IPS-18c (cell line): ENCODE data around the gene TSSK3.

Experiments used
- H3K4me3 ChIP-seq: 2 replicates; pipeline ENCODE4 v1.7.0; 2013; ENCODE audit warnings: low read depth, mild to moderate bottlenecking, low read length, moderate library complexity; ENCODE audit not compliant: insufficient read depth
- H3K9me3 ChIP-seq: one replicate; pipeline ENCODE4 v1.6.1; 2013; ENCODE audit warnings: mild to moderate bottlenecking, low read length, moderate library complexity; ENCODE audit not compliant: control insufficient read depth, insufficient read depth

TSSK3 gene

DNA sequence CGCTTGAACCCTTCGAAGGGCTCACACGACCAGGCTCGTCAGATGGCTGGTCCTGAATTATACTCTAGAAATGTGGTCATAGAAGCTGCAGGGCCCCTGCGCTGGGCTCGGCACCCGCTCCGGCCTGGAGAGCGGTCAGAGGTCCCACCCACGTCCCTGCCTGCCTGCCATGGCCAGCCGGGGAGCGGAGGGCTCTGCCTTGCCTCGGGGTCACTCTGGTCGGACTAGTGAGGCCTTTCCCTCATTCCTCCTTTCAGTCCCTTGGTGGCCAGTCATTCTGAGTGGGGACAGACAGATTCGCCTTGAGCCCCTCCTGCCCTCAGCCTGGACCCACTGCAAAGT, 25.8 kb upstream of the TSSK3 start:
- Histone ChIP-seq H3K9me3 (no peaks in the 10 kb centered on the region), H3K4me3 (peak overlapping the region; percentile 86)

GRCh38 chr1:32336963-32337675, 25.2 kb upstream of the TSSK3 start:
- Histone ChIP-seq H3K4me3 (no peak overlapping the region), H3K9me3 (no peaks in the 10 kb centered on the region)

DNA sequence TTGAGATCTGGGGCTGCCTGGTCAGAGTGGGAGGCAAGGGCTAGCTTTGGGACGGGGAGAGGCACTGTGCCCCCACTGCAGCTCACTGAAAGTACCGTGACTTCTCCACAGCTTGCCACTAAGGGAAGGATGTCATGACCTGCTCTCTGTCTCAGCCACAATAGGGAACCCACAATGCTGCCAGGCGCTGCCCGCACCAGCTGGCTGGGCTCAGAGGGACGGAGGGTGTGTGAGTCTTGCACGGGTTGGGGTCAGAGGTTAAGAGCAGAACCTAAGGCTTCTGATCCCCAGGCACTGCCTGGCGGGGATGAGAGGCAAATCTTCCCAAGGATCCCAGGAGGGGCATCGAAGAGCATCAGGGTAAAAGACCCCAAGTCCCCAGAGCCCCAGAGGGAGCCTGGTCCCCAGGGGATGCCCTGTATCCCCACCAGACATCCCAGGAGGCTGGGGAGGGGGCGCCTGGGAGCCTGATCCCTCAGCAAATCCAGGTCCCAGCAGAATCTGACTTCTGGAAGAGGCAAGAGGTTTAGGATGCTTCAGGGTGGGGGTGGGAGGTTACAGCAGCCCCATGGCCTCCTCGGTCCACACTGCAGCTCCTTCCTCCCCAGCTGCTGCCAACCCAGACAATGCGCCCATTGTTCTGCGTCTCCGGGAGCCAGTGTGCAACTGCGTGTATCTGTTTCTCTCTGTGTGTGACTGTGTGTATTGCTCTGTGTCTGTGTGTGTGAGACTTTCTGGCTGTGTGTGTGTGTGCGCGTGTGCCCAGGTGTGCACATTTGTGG, 24.3 kb upstream of the TSSK3 start:
- no peak overlapping the region for H3K4me3 ChIP-seq
- no peaks in the 10 kb centered on the region for H3K9me3 ChIP-seq

DNA sequence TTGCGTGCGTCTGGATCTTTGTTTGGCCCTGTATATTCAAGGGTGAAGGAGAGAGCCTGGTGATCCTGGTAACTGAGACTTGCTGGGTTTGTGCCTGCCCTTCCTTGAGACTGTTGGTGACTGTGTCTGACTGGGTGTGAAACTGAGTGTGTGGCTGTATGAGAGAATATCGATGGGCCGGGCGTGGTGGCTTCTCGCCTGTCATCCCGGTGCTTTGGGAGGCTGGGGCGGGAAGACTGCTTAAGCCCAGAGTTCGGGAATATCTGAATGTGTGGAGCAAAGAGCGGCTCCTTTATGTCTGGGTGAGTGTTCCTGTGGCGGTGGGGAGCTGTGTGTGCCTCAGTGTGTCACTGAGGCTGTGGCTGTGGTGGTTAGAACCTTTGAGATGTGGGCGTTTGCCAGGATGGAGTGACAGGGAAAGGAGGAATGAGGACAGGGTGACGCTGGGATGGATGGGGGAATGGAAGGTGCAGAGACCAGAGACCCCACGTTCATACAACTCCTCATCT, 23.6 kb upstream of the TSSK3 start:
- Histone ChIP-seq H3K9me3 (no peaks in the 10 kb centered on the region), H3K4me3 (no peak overlapping the region)

GRCh38 chr1:32339363-32339978, 22.9 kb upstream of the TSSK3 start:
- Histone ChIP-seq H3K9me3 (no peaks in the 10 kb centered on the region), H3K4me3 (no peak overlapping the region)

- no peaks in the 10 kb centered on the region for H3K9me3 ChIP-seq
- no peak overlapping the region for H3K4me3 ChIP-seq
Measured at GRCh38 chr1:32341186-32341757, 21.1 kb upstream of the TSSK3 start.

DNA sequence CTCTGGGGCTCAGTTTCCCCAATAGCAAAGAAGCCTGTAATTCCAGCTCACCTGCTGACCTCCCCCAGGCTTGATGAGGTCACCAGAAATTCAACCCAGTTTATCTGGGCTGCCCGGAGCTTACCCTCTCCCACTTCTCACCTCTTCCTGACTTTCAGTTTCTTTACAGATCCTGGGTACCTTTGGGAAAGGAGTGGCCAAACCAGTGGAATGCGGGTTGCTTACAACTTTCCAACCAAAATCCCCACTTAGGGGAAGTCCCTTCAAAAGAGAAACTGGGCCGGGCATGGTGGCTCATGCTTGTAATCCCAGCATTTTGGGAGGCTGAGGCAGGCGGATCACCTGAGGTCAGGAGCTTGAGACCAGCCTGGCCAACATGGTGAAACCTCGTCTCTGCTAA, 20.4 kb upstream of the TSSK3 start:
- no peaks in the 10 kb centered on the region for H3K9me3 ChIP-seq
- no peak overlapping the region for H3K4me3 ChIP-seq

DNA sequence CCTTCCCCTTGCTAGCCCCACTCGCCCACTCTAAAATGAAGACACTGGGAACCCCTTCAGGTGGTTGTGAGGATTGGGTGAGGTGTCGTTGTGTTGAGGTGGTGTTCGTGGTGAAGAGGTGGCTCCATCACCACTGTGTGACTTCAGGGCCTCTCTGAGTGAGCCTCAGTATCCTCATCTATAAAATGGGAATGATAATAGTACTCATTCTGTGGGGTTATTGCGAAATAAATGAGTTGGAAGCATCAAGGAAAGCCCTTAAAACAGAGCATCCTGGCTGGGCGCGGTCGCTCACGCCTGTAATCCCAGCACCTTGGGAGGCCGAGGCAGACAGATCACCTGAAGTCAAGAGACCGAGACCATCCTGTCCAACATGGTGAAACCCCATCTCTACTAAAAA, 19.6 kb upstream of the TSSK3 start:
- Histone ChIP-seq H3K9me3 (no peaks in the 10 kb centered on the region), H3K4me3 (no peak overlapping the region)

- Histone ChIP-seq H3K9me3 (peaks cover 1% of the 10 kb centered on the region), H3K4me3 (no peak overlapping the region)
Measured at GRCh38 chr1:32345289-32345827, 17.0 kb upstream of the TSSK3 start.

DNA sequence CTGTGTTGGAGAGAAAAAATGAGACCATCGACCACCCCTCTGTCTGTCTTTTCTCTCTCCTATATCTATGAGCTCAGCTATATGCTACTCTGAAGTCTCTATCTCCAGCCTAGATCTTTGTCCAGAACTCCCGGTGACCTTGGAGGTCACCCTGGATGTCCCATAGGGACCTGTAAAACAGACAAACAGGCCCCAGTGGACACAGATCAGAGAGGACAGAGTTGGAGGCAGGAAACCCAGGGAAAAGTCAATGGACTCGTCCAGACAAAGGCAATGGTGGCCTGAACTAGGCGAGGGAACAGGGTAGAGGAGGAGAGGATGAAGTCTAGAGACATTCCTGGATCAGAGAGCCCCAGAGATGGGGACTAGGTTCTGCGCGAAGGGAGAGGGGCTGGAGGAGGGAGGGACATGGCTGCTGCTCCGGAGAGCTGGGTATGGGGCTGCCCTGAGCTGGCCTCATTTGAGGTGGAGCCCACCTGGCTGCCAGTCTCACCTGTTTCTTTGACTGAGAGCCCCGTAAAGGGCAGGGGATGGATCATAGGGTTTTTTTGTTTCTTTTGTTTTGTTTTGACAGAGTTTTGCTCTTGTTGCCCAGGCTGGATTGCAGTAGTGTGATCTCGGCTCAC, 15.7 kb upstream of the TSSK3 start:
- H3K9me3 ChIP-seq: peaks cover 7% of the 10 kb centered on the region
- H3K4me3 ChIP-seq: no peak overlapping the region

DNA sequence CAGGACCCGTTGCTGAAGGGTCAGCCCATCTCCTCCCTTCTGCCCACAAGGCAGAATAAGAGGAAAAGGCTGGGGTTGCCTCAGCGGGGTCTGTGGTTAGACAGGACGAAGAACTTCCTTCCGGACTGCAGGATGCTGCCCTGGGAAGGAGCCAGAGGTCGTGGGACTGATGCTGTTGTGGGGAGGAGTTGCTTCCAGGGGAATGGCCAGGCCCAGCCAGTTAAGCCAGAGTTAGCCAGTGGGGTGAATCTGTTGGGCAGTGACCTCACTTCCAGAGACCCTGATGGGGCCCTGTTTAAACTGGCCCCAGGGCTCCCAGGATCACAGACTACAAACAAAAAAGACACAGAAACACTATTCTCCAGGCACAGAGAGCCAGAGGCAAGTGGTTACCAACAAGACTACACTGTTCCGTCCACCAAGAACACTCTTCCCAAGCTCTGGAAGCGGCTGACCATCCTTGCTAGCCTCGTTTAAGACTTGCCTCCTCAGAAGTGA, 13.1 kb upstream of the TSSK3 start:
- no peak overlapping the region for H3K4me3 ChIP-seq
- peaks cover 7% of the 10 kb centered on the region for H3K9me3 ChIP-seq

DNA sequence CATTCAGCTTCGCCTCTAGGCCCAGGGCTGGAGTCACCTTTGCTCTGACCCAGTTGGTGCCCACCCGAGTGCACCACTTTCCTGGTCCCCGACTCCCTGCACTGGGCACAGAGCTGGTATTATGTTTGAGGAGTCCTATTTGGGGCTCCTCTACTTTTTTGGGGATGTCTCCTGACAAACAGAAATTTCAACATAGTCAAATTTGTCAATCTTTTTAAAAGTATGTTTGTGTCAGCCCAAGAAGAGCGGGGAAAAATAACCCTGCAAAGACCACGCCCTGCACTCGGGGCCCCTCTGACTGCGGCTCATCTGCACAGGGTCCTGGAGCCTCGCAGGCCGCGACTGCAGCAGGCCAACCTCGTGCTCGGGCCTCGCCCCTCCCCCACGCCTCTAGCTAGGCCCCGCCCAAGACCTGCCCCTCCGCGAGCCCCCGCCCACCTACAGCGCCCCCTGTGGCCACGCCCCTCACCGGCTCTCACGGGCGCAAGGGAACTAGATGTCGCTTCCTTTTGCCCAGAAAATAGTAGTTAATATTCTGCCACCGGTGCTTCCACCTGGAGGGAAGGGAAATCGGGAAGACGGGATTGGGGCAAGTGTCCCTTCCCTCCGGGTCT, 11.4 kb upstream of the TSSK3 start:
- Histone ChIP-seq H3K9me3 (peaks cover 7% of the 10 kb centered on the region), H3K4me3 (peak overlapping the region; percentile 88)

- peak overlapping the region; percentile 88 for H3K4me3 ChIP-seq
Measured at GRCh38 chr1:32351399-32352238, 10.7 kb upstream of the TSSK3 start.

GRCh38 chr1:32352239-32352745, 10.0 kb upstream of the TSSK3 start:
- H3K4me3 ChIP-seq: peak overlapping the region; percentile 65; the same call in 1 of the 2 replicates
- H3K9me3 ChIP-seq: peaks cover 7% of the 10 kb centered on the region

More at GRCh38 chr1:32351399-32352238, 10.7 kb upstream of the TSSK3 start:
- H3K9me3 ChIP-seq: peaks cover 7% of the 10 kb centered on the region

DNA sequence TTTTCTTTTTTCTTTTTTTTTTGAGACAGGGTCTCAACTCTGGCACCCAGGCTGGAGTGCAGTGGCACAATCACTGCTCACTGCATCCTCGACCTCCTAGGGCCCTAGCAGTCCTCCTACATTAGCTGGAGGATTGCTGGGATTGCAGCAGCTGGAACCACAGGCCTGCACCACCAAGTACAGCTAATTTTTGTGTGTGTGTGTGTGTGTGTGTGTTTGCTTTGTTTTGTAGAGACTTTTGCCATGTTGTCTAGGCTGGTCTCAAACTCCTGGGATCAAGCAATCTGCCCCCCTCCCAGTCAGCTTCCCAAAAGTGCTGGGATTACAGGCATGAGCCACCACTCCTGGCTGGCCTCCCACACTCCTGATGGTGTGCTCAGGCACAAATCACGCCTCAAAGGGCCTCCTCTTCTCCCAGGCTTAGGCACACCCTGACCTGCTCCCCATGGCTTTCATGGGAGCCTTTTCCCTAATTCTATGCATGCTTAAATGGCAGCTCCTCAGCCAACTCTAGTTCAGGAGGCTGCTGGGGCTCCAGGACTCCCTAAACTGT, 9.4 kb upstream of the TSSK3 start:
- peaks cover 7% of the 10 kb centered on the region for H3K9me3 ChIP-seq
- H3K4me3 ChIP-seq: no peak overlapping the region
